Measurements from ENCODE around the gene GPR151.

- TF ChIP-seq CTCF (IDR thresholded peaks at IDR 0.05; ENCODE audit: low read depth, low read length) (no peak), EZH2phosphoT487 (IDR thresholded peaks at IDR 0.05; ENCODE audit: low read depth) (no peak)
Measured at GRCh38 chr5:146499680-146500079, 16.3 kb downstream of the GPR151 start.
